Embryonic facial prominence (tissue), 1 donor: ENCODE results near the gene GLP2R.

Experiments
- DNase-seq: peaks from one replicate; pipeline ENCODE4 v3.0.0-alpha.2; 2016; ENCODE audit errors: extremely low spot score

Gene GLP2R

DNA sequence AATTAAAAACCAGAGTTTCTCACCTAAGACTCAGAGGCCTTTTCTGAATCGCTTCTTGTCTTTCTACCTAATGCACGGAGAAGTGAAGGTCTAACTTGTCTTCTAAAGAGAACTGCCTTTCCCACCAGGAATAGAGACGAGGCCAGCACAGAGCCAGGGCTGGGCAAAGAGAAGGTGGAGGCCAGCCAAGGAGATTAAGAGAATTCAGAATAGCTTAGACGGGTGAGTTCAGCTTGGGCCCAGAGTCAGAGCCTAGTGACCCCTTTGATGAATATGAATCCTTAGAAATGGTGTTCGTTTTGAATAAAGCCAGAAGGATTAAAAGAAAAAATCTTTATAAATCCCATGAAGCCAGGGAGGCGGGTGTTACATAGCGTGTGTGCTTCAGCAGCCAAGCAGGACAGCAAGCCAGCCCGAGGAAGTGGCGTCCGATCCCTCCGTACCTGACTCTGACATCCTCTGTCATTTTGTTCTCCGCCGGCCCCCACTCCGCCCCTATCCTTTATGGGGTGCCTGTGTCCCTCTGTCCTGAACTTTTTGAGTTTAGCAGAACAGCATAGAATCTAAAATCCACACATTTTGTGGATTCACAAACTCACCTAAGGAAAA lies 11.3 kb upstream of the GLP2R start:
- no peak for DNase-seq

DNA sequence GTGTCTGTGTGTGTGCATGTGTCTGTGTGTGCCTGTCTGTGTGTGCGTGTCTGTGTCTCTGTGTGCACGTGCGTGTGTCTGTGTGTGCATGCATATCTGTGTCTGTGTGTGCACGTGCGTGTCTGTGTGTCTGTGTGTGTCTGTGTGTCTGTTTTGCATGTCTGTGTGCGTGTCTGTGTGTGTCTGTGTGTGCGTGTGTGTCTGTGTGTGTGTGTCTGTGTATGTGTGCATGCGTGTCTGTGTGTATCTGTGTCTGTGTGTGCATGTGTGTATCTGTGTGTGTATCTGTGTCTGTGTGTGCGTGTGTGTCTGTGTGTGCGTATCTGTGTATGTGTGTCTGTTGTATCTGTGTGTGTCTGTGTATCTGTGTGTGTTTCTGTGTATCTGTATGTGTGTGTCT lies 9.3 kb upstream of the GLP2R start:
- no peak for DNase-seq

DNA sequence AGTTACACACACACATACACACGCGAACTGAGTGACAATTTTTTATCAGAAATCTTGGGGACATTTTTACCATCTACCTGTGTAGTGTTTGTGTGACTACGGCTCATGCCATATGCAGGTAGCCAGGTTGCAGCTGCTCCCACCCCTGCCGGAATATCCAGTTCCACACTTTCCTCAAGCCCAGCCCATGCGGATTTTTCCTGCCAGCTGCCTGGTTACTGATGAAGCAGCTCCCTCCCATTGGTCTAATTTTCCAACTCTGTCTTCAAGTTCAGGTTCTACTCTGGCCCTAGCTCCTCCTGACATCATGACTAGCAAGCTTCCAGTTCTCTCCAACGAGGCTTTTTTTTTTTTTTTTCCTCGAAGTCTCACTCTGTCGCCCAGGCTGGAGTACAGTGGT lies 8.6 kb upstream of the GLP2R start:
- DNase-seq, result no peak

DNA sequence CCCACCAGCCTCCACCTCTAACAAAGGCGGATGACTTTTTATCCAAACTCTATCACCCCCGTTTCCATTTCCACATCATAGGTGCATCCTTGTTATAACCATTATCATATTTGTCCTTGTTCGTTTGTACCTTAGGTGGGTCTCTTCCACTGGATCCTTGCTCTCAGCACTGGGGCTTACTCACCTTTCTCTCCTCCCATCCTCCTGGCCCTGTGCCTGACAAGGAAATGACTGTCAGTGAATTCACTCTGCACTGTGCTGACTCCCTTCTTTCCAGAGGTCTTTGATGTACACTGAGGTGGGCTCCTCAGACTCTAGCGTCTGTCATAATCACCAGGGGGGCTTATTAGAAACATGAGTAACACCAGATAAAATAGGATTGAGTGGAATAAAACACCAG lies 7.0 kb upstream of the GLP2R start:
- DNase-seq, result no peak

DNA sequence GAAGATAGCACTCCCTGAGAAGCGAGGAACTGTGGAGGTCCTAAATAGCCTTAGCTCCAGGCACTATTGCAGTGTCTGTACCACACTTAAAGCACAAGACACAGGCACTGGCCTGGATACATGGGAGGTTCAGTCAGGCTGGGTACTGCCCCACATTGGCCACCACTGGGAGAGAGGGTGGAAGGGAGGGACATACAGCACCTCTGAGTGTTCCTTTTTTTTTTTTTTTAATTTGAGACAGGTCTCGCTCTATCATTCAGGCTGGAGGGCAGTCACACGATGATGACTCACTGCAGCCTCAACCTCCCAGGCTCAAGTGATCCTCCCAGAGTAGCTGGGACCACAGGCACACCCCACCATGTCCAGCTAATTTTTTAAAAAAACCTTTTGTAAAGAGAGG lies 5.3 kb upstream of the GLP2R start:
- no peak for DNase-seq

DNA sequence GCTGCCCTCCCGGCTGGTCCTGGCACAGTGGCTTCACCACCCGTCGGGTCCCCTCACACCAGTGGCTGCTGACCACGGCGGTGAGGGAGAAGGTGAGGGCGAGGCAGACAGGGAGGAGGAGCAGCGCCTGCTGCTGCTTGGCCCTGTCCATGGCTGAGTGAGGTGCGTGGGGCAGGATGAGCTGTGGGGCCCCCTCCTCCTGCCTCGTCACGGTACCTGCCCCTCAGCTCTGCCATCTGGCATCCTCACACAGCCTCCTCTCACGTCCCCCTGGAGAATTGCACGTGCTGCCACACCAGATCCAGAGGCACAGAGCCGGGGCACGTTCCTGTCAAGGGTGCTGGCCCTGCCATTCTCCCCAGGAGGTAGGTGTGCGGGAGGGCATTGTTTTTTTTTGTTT lies 3.8 kb upstream of the GLP2R start, which contains the start of gene GSG1L2:
GSG1L2 (minus strand) TSS at position 159 of the 400 bp plus-strand sequence; CDS start at position 151, 8 bp downstream.
- DNase-seq, result no peak

DNA sequence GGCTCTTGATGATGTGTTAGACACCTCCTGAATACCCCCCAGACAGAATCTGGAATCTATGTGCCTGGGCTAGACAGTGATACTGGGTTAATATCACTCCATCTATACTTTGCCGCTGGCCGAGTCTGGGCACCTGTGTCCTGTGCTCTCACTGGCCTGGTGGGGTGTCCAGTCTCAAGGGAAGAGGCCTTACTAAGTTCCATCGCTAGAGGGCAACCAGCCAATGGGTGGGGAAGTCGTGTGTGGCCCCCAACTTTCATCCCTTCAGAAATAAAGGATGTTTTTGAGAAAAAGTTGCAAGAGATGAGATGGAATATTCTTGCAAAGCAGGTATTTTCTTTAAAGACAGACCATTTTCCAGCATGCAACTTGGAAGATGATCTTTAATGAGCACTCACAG lies 1.6 kb upstream of the GLP2R start:
- no peak for DNase-seq

DNA sequence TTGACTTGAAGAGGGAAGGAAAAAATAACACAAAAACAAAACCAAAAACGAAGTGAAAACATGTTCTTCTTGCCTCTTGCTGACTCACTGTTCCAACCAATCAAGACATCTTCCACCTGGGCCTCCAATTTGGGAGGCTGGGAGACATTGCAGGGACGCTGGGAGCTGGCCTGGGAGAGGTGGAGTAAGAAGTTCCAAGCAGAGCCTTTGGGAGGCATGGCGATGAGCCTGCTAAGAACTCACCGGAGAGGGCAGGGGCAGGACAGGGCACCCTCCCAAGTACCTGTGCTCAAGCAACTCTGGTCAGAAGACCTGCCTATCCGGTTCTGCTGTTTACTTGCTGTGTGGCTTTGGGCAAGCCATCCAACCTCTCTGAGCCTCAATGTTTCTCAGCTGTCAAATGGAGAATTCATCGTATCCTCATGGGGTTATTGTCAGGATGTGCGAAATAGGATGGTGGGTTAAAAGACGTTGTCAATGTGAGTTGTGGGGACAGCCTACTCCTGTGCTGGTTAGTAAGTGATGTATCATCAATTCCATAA lies 856 bp upstream of the GLP2R start:
- no peak for DNase-seq

DNA sequence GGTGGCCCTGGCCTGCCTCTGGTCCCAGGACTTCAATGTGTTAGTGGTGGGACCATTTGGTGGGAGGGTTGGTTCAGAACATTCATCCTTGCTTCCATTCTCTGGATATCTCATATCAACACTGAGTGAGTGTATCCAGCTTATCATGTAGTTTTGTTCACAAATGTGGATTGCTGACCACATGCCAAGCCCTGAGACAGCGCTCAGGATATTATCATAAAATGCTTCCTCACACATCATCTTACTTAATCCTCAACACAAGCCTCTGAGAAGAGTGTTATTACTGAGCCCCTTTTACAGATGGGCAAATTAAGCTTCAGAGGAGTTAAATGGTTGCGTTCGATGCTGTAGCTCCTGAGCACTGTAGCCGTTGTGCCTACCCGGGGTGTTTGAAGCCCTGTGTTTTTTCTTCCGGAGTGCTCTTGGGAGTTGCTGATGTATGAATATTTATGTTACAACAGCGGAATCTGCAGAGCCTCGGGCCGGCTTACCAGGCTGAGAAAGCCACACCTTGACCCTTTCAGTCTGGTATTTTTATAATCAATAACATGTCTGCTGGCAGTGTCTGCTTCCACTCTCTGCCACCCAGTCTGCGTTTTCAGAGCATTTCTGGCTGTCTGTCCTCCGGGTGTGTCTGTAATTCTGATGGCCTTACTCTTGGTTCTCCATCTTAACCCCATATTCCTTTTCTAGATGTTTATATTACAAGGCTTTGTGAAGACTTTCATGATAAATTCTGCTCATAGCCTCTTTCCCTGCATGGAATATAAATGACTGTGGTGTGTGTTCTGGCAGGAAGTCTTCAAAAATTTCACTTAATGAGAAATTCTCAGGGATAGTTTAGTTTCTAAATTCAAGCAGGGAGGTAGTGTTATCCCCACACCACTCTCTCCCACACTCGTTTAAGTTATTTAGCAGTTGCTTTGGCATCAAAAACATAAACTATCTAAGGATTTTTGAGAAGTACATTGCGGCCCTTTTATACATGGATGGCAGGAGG lies 2.9 kb downstream of the GLP2R start:
- DNase-seq, result no peak

DNA sequence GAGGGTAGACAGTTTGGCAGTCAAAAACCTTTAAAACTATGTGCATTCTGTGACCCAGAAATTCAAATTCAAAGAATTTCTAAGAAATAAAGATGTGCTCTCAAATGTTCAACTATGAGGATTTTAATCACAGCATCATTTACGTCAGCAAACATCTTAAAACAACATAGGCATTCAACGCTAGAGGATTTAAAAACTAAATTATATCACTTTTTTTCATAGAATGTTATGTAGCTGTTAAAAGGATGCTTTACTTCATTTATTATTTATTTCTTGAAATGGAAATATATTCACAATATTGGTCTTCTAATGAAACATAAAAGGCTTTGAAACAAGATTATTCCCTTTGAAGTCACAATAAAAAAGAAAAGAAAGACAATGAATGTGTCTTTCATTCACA lies 3.6 kb downstream of the GLP2R start:
- no peak for DNase-seq

DNA sequence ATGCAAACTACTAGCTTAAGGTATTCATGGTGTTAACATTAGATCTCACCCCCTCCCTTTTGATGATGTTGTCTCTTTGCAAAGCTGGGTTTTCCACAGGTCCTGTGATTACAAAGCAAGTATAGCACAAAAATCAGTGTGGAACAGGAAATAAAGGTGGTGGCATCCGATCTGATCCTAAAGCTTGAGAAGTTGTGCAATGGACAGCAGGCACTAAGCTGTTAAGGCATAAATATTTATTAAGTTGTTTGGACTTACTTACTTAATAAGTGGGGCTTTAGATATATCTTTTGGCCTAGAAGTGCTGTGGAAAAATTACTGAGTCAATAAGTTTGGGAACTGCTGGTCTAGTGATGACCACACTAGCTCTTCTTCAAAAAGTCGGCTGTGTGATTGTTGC lies 5.0 kb downstream of the GLP2R start:
- no peak for DNase-seq

DNA sequence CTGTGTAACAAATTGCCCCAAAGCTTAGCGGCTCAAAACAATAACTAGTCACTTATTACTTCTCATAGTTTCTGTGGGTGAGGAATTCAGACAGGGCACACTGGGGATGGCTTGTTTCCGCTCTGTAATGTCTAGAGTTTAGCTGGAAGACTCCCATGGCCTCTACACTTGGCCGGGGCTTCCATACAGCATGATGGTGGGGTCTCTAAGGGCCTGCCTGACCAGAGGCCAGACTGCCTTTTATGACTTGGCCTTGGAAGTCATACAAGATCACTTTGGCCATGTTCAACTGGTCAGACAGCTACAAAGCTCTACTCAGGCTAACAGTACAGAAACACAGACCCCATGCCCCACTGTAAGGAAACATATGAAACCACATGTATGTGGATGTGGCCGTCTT lies 8.2 kb downstream of the GLP2R start:
- DNase-seq, result no peak

DNA sequence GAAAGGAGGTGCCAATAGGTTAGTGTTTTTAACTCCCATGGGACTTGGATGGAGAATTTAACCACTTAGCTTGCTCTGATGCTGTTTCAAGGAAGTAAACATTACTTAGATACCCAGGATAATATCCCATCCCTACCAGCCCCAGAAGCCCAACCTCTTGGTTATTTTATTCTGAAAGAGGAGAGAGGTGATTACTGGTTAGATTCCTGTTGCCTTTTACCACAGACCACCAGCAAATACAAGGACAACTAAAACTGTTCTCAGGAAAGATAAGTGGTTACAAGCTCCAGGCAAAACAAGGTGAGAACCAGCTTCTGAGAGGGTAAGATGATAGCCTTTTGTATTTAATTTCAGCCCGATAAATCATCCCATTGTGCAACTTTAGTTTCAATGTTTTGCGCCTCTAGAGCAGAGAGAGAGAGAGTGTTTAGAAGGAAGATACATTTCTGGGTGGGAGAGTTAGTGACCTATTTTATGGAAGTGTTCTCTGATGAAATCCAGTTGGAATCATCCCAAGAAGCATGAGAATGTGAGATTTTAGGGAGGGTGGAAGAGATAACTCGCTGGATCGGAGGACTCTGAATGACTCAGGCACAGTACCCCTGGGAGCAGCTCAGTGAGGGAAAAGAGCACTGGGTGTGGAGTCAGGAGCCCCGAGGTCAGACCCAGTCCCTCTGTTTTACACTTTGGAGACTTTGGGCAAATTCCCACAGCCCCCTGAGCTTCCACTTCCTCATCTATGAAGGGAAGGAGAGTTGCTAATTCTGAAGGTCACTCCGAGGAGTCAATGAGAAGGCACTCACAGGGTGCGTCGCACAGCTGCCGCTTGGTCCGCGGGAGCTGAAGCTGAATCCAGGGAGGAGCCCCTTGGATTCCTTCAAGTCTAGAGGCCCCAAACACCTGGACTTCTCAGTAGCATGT lies 12.1 kb downstream of the GLP2R start:
- DNase-seq, result no peak

DNA sequence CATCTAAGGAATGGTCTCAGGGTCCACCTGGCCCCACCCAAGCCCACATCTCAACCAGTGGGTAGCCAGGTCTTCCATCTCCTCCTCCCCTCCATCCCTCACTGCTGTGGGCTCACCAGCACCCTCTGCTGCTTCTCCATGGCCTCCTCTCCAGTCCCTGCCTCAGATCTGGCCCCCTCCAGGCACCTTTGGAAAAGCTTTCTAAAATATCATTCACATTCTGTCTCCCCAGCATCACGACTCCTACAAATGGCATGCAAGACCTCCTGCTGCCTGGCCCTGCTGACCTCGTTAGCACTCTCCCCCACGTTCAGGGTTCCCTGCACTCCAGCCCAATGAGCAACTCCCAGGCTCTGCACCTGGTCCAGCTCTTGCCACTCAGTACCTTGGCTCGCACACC lies 13.7 kb downstream of the GLP2R start:
- no peak for DNase-seq

DNA sequence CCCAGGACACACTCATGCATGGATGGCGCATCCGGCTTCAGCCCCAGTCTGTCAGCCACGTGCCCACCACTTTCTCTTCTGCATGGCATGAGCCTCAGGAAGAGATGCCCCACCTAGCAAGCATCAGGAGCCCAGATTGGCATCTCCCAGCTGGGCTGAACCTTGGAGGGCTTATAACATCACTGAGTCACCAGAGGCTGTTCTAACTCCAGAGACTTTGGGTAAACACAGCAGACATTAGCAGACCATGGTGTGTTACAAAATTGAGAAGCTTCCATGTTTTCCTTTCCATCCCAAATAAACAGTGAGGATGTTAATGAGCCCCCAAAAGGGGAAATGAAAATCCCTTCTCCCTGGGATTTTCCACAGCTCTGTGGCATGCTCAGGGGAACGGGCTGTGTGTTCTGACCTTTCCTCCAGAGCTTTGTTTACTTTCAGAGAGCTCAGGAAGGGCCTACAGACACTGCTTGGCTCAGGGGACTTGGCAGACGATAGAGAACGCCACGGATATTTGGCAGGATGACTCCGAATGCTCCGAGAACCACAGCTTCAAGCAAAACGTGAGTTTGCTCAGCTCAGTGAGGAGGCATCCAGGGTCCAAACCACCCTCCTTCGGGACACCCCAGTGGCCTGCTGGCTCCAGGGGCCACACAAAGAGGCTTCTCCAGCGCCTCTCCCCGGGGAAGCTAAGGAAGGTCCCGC lies 16.5 kb downstream of the GLP2R start:
- DNase-seq, result no peak

DNA sequence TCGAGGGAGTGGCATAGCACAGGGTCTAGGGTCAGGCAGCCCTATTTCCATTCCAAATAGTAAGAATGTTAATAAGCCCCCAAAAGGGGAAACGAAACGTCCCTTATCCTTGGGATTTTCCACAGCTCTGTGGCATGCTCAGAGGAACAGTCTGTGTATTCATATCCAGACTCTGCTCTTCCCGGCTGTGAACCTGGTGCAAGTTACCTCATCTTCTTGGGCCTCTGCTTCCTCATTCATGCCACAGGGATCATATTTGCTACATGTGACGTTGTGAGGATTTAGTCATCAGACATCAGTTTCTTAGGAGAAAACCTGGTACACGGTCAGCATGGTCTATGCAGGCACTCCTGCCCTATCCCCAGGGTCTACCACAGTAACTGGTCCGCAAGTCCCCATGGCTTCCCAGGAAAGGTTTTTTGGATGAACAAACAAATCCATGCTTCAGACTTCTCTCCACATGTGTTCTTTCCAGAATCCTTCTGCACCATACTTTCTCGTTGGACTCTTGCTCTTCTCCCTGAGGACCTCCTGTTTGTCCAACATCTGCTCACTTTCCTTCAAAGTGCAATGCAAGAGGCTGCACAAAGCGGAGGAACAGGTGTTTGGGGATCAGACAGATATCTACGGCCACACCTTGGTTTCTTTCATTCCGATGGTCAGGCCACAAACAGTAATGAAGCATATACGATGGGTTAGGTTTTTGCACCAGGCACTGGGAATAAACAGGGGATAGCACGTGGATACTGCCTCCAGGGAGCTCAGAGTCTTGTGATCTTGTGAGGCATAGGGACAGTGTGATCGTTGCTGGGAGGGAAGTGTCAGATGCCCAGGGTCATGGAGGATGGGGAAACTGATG lies 17.7 kb downstream of the GLP2R start:
- DNase-seq, result no peak

DNA sequence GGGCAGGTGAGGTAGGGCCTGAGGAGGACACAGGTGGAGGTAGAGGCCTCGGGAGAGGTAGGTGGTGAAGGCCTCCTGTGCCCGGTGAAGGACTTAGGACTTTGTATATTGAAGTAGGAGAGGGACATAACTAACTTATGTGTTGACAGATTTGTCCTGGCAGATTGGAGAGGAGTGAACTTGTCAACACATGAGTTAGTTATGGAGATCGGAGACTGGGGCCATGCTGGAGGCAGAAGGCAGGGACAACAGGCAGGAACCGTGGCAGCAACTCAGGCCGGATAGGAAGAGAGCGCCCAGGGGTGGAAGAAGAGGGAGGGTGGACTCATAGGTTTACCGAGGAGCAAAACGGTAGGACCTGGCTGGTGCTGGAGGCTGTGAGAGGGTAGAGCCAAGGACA lies 18.4 kb downstream of the GLP2R start:
- DNase-seq, result no peak

DNA sequence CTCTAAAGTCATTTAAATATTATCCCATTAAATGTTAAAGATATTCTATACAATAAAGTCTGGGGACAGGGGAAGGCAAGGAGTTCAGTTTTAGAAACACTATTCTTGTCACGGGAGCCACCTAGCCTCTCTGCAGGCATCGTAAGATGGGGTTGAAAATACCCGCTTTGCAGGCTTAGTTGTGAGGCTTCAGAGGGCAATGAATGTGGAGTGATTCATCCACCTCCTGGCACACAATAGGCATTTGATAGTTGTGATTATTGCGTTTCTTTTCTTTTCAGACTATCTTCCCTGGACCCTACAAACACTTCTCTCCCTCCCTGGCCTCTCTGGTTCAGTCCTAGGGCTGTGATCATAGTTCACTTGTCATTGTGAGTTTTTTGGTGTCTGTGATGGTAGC lies 19.6 kb downstream of the GLP2R start:
- DNase-seq, result no peak

DNA sequence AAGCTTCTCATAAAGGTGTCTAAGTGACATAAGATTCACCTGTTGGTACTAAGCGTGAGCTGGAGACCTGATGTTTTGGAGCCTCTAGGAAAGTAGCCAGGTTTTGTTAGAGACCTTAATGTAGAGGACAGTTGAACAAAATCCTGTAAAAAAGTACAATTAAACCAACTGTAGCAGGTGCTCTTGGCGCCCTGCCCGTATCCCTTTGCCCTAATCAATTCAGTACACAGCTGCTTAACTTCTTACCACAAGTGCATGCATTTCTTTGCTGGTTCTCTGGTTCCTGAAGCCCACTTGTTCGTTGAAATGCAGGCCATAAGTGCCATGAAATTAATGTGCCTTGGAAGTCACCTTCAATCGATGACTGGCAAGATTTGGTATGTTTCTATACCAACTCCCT lies 24.4 kb downstream of the GLP2R start:
- DNase-seq, result no peak

DNA sequence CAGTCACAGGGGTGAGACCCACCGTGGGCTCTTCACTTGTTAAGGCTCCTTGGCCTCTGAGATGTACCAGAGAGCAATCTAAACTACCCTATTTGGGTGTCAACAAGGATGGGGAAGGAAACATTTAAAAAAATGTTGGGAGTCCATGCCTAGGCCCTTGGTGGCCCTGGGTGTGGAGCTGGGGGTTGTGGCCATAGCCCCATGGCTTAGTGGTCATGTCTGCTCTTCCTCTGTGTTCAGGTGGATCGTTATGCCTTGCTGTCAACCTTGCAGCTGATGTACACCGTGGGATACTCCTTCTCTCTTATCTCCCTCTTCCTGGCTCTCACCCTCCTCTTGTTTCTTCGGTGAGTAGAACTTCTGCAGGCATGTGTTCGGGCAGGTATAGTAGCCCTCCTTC lies 28.5 kb downstream of the GLP2R start:
- no peak for DNase-seq
